Measurements from ENCODE around the gene FANK1. TPM values are rescaled to one million over a fixed set of nuclear protein-coding genes. Genes with fewer than 3 reads are reported as not detected.

Gene FANK1
- total RNA-seq, 4 donors from 2014 or later, result 0.26 to 6.8 (median 4.6) TPM

- Histone ChIP-seq H3K27ac (no peak overlapping the region), H3K36me3 (no peaks in the 10 kb centered on the region), H3K9me3 (no peaks in the 10 kb centered on the region), H3K4me1 (no peaks in the 10 kb centered on the region), H3K27me3 (no peaks in the 10 kb centered on the region), H3K4me3 (no peak overlapping the region)
- intact Hi-C loops (cut with DNase I; ENCODE audit: low total_unique reads), result no loop called here
- no peak for DNase-seq
- no peak for TF ChIP-seq POLR2A (IDR thresholded peaks at IDR 0.05)
- TF ChIP-seq CTCF (IDR thresholded peaks at IDR 0.05), result no peak
Measured at GRCh38 chr10:126012485-126012884, 116.1 kb downstream of the FANK1 start.

GRCh38 chr10:126013489-126014281 is 117.3 kb downstream of the FANK1 start:
- intact Hi-C loops (cut with DNase I; ENCODE audit: low total_unique reads), result no loop called here
- H3K4me3 ChIP-seq, result no peak overlapping the region
- TF ChIP-seq POLR2A (IDR thresholded peaks at IDR 0.05), result no peak
- DNase-seq, result no peak
- no peaks in the 10 kb centered on the region for H3K4me1 ChIP-seq
- H3K27me3 ChIP-seq, result no peaks in the 10 kb centered on the region
- no peak overlapping the region for H3K27ac ChIP-seq
- no peaks in the 10 kb centered on the region for H3K9me3 ChIP-seq
- no peaks in the 10 kb centered on the region for H3K36me3 ChIP-seq

GRCh38 chr10:126014309-126014708 is 117.9 kb downstream of the FANK1 start:
- TF ChIP-seq POLR2A (IDR thresholded peaks at IDR 0.05) (no peak), CTCF (IDR thresholded peaks at IDR 0.05) (no peak)
- Histone ChIP-seq H3K27ac (no peak overlapping the region), H3K4me1 (no peaks in the 10 kb centered on the region), H3K9me3 (no peaks in the 10 kb centered on the region), H3K36me3 (no peaks in the 10 kb centered on the region), H3K27me3 (no peaks in the 10 kb centered on the region), H3K4me3 (no peak overlapping the region)
- intact Hi-C loops (cut with DNase I; ENCODE audit: low total_unique reads), result no loop called here
- DNase-seq, result no peak

- TF ChIP-seq POLR2A (IDR thresholded peaks at IDR 0.05), result no peak
- no peak for TF ChIP-seq CTCF (IDR thresholded peaks at IDR 0.05)
- intact Hi-C loops (cut with DNase I; ENCODE audit: low total_unique reads), result no loop called here
- H3K27me3 ChIP-seq, result no peaks in the 10 kb centered on the region
- H3K9me3 ChIP-seq, result no peaks in the 10 kb centered on the region
- no peak for DNase-seq
- no peak overlapping the region for H3K27ac ChIP-seq
- no peaks in the 10 kb centered on the region for H3K4me1 ChIP-seq
- no peaks in the 10 kb centered on the region for H3K36me3 ChIP-seq
- no peak overlapping the region for H3K4me3 ChIP-seq
Measured at GRCh38 chr10:126015413-126015812, 119.0 kb downstream of the FANK1 start.

GRCh38 chr10:126016156-126016805 is 119.9 kb downstream of the FANK1 start:
- no peaks in the 10 kb centered on the region for H3K36me3 ChIP-seq
- no peak for TF ChIP-seq POLR2A (IDR thresholded peaks at IDR 0.05)
- no peak for TF ChIP-seq CTCF (IDR thresholded peaks at IDR 0.05)
- H3K27ac ChIP-seq, result no peak overlapping the region
- no peaks in the 10 kb centered on the region for H3K4me1 ChIP-seq
- DNase-seq, result no peak
- H3K4me3 ChIP-seq, result no peak overlapping the region
- H3K27me3 ChIP-seq, result no peaks in the 10 kb centered on the region
- no peaks in the 10 kb centered on the region for H3K9me3 ChIP-seq
- intact Hi-C loops (cut with DNase I; ENCODE audit: low total_unique reads), result no loop called here

Measured in uterus (tissue), 4 donors.